HL-60 (cell line): ENCODE measurements around the gene TTC28.

ENCODE experiments used
- DNase-seq, 2 experiments: peaks; one replicate each; pipeline ENCODE4 v3.0.0-alpha.2; 2010 to 2020; ENCODE audit warnings: low read depth in 1 of 2, low spot score in 1 of 2
- H3K27ac ChIP-seq: fragments of 250-450 bp; sonication (Bioruptor Pico); replicated peaks from 2 replicates; pipeline ENCODE4 v1.5.1; 2020; ENCODE audit warnings: mild to moderate bottlenecking, moderate library complexity
- H3K27me3 ChIP-seq: fragments of 250-450 bp; sonication (Bioruptor Pico); 2 replicates; pipeline ENCODE4 v1.5.1; 2021; ENCODE audit warnings: mild to moderate bottlenecking, moderate library complexity; ENCODE audit not compliant: insufficient read depth, poor library complexity, severe bottlenecking
- H3K4me3 ChIP-seq: replicated peaks from 2 replicates; pipeline ENCODE4 v1.5.1; 2011; ENCODE audit warnings: mild to moderate bottlenecking, control low read depth, low read length; ENCODE audit not compliant: insufficient read depth
- GABPA ChIP-seq: IDR thresholded peaks from 2 replicates; pipeline ENCODE4 v1.6.1; 2012; ENCODE audit warnings: low read depth
- POLR2AphosphoS5 ChIP-seq: IDR thresholded peaks from 2 replicates; pipeline ENCODE4 v1.6.1; 2012; ENCODE audit warnings: low read depth
- SPI1 ChIP-seq: IDR thresholded peaks from 2 replicates; pipeline ENCODE4 v1.6.1; 2012; ENCODE audit warnings: low read depth, mild to moderate bottlenecking, borderline replicate concordance
- TF ChIP-seq, protein P1 (sequence below): IDR thresholded peaks from one replicate; pipeline ENCODE4 v1.5.1; 2011; ENCODE audit warnings: low read length, control low read depth, inconsistent platforms; ENCODE audit not compliant: insufficient read depth
- TF ChIP-seq, protein P2 (sequence below): IDR thresholded peaks from 2 replicates; pipeline ENCODE4 v1.6.1; 2012; ENCODE audit warnings: low read depth; ENCODE audit not compliant: insufficient replicate concordance

Gene TTC28

GRCh38 chr22:28607795-28608194 lies 71.8 kb downstream of the TTC28 start:
- H3K27ac ChIP-seq, result no peak overlapping the region
- H3K27me3 ChIP-seq, result peaks cover 4% of the 10 kb centered on the region
- no peak for DNase-seq
- no peak overlapping the region for H3K4me3 ChIP-seq
- TF ChIP-seq POLR2AphosphoS5, result no peak
- no peak for TF ChIP-seq GABPA
- no peak for TF ChIP-seq SPI1
- TF ChIP-seq, protein P1, sequence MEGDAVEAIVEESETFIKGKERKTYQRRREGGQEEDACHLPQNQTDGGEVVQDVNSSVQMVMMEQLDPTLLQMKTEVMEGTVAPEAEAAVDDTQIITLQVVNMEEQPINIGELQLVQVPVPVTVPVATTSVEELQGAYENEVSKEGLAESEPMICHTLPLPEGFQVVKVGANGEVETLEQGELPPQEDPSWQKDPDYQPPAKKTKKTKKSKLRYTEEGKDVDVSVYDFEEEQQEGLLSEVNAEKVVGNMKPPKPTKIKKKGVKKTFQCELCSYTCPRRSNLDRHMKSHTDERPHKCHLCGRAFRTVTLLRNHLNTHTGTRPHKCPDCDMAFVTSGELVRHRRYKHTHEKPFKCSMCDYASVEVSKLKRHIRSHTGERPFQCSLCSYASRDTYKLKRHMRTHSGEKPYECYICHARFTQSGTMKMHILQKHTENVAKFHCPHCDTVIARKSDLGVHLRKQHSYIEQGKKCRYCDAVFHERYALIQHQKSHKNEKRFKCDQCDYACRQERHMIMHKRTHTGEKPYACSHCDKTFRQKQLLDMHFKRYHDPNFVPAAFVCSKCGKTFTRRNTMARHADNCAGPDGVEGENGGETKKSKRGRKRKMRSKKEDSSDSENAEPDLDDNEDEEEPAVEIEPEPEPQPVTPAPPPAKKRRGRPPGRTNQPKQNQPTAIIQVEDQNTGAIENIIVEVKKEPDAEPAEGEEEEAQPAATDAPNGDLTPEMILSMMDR, result no peak
- TF ChIP-seq, protein P2, sequence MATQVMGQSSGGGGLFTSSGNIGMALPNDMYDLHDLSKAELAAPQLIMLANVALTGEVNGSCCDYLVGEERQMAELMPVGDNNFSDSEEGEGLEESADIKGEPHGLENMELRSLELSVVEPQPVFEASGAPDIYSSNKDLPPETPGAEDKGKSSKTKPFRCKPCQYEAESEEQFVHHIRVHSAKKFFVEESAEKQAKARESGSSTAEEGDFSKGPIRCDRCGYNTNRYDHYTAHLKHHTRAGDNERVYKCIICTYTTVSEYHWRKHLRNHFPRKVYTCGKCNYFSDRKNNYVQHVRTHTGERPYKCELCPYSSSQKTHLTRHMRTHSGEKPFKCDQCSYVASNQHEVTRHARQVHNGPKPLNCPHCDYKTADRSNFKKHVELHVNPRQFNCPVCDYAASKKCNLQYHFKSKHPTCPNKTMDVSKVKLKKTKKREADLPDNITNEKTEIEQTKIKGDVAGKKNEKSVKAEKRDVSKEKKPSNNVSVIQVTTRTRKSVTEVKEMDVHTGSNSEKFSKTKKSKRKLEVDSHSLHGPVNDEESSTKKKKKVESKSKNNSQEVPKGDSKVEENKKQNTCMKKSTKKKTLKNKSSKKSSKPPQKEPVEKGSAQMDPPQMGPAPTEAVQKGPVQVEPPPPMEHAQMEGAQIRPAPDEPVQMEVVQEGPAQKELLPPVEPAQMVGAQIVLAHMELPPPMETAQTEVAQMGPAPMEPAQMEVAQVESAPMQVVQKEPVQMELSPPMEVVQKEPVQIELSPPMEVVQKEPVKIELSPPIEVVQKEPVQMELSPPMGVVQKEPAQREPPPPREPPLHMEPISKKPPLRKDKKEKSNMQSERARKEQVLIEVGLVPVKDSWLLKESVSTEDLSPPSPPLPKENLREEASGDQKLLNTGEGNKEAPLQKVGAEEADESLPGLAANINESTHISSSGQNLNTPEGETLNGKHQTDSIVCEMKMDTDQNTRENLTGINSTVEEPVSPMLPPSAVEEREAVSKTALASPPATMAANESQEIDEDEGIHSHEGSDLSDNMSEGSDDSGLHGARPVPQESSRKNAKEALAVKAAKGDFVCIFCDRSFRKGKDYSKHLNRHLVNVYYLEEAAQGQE, result no peak

DNA sequence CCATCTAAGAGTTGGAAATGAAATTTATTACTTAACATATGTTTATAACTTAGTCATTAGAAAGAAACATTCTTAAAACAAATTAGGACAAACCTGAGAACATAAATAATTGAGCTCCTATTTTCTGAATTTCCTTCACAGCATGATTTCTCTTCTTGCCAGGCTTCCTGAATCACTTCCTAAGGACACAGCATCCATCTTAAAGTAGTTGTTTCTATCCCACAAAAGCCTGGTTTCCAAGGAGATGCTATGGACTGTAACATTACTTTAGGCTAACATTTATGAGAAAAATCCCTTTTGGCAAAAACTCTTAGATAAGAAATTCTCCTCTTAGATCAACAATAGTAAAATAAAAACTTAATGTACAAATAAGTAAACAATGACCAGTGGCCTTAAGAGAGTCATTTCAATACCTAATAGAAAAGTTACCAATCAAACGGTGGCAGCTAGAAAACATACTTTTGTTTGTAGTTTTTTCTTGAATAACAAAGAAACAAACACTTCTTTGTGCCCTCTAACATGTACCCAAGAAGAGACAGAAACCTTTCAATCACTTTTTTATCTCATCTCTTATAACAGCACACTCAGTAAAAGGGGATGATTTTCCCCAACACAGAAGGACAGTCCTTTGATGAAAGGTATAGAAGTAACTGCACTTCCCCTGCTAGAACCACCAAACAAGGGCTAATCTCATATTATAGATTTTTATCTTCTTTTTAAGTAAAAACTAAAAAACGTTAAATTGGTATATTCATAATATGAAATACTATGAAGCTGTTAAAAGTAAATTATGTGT lies 74.5 kb downstream of the TTC28 start:
- no peak for DNase-seq
- no peak overlapping the region for H3K27ac ChIP-seq
- no peak overlapping the region for H3K4me3 ChIP-seq
- H3K27me3 ChIP-seq, result no peaks in the 10 kb centered on the region
- TF ChIP-seq SPI1, result no peak

GRCh38 chr22:28601915-28602314 lies 77.7 kb downstream of the TTC28 start:
- no peak overlapping the region for H3K4me3 ChIP-seq
- DNase-seq, result no peak
- H3K27ac ChIP-seq, result no peak overlapping the region
- no peaks in the 10 kb centered on the region for H3K27me3 ChIP-seq
- TF ChIP-seq POLR2AphosphoS5 (no peak), GABPA (no peak), SPI1 (no peak)
- TF ChIP-seq, protein P2, result no peak
- TF ChIP-seq, protein P1, result no peak

GRCh38 chr22:28600546-28601143 lies 79.0 kb downstream of the TTC28 start:
- no peak overlapping the region for H3K4me3 ChIP-seq
- H3K27ac ChIP-seq, result no peak overlapping the region
- no peaks in the 10 kb centered on the region for H3K27me3 ChIP-seq
- TF ChIP-seq POLR2AphosphoS5 (no peak), SPI1 (no peak), GABPA (no peak)
- TF ChIP-seq, protein P1, result no peak
- TF ChIP-seq, protein P2, result no peak
- peak; percentile 20 to 29 for DNase-seq
